Measurements from ENCODE around the gene C12orf50.

Gene C12orf50

GRCh38 chr12:88026196-88026595 lies 3.0 kb downstream of the C12orf50 start:
- Histone ChIP-seq H3K27me3 (ENCODE audit: control insufficient read depth, low read length) (no peaks in the 10 kb centered on the region), H3F3A (ENCODE audit: control insufficient read depth, insufficient read depth) (no peaks in the 10 kb centered on the region), H3K9me3 (ENCODE audit: control insufficient read depth, insufficient read depth, low read length) (no peaks in the 10 kb centered on the region), H4K20me1 (ENCODE audit: control insufficient read depth, insufficient read depth, low read depth, low read length) (no peaks in the 10 kb centered on the region), H3K4me3 (ENCODE audit: low read length) (no peak overlapping the region), H3K9me2 (replicated peaks; ENCODE audit: control insufficient read depth, low read length) (no peaks in the 10 kb centered on the region), H3K36me3 (ENCODE audit: control insufficient read depth, low read length) (no peaks in the 10 kb centered on the region), H3K4me2 (ENCODE audit: low read length) (no peak overlapping the region), H3K4me1 (ENCODE audit: control insufficient read depth, low read length) (no peaks in the 10 kb centered on the region), H3K27ac (ENCODE audit: low read depth, low read length) (no peak overlapping the region), H3K79me2 (ENCODE audit: control insufficient read depth, low read length) (no peaks in the 10 kb centered on the region)
- TF ChIP-seq EZH2phosphoT487 (IDR thresholded peaks at IDR 0.05; ENCODE audit: borderline replicate concordance, low read length) = no peak
- no peak for TF ChIP-seq CTCF (IDR thresholded peaks at IDR 0.05; ENCODE audit: low read depth, low read length, poor library complexity, severe bottlenecking)

- no peaks in the 10 kb centered on the region for H3K27me3 ChIP-seq (ENCODE audit: control insufficient read depth, low read length)
- no peak overlapping the region for H3K27ac ChIP-seq (ENCODE audit: low read depth, low read length)
- no peaks in the 10 kb centered on the region for H3K4me1 ChIP-seq (ENCODE audit: control insufficient read depth, low read length)
- H4K20me1 ChIP-seq (ENCODE audit: control insufficient read depth, insufficient read depth, low read depth, low read length) = no peaks in the 10 kb centered on the region
- no peaks in the 10 kb centered on the region for H3F3A ChIP-seq (ENCODE audit: control insufficient read depth, insufficient read depth)
- no peak overlapping the region for H3K4me3 ChIP-seq (ENCODE audit: low read length)
- no peaks in the 10 kb centered on the region for H3K79me2 ChIP-seq (ENCODE audit: control insufficient read depth, low read length)
- TF ChIP-seq EZH2phosphoT487 (IDR thresholded peaks at IDR 0.05; ENCODE audit: borderline replicate concordance, low read length) (no peak), CTCF (IDR thresholded peaks at IDR 0.05; ENCODE audit: low read depth, low read length, poor library complexity, severe bottlenecking) (no peak)
- no peak overlapping the region for H3K4me2 ChIP-seq (ENCODE audit: low read length)
- H3K9me2 ChIP-seq (replicated peaks; ENCODE audit: control insufficient read depth, low read length) = no peaks in the 10 kb centered on the region
- H3K36me3 ChIP-seq (ENCODE audit: control insufficient read depth, low read length) = no peaks in the 10 kb centered on the region
- peaks cover 11% of the 10 kb centered on the region; the same call in 1 of the 2 replicates for H3K9me3 ChIP-seq (ENCODE audit: control insufficient read depth, insufficient read depth, low read length)
Observed at GRCh38 chr12:88017964-88018363, 11.2 kb downstream of the C12orf50 start.

- no peaks in the 10 kb centered on the region for H3K79me2 ChIP-seq (ENCODE audit: control insufficient read depth, low read length)
- no peaks in the 10 kb centered on the region for H3F3A ChIP-seq (ENCODE audit: control insufficient read depth, insufficient read depth)
- H3K9me3 ChIP-seq (ENCODE audit: control insufficient read depth, insufficient read depth, low read length) = peaks cover 11% of the 10 kb centered on the region; the same call in 1 of the 2 replicates
- H4K20me1 ChIP-seq (ENCODE audit: control insufficient read depth, insufficient read depth, low read depth, low read length) = no peaks in the 10 kb centered on the region
- no peaks in the 10 kb centered on the region for H3K9me2 ChIP-seq (replicated peaks; ENCODE audit: control insufficient read depth, low read length)
- H3K27me3 ChIP-seq (ENCODE audit: control insufficient read depth, low read length) = no peaks in the 10 kb centered on the region
- no peak overlapping the region for H3K4me3 ChIP-seq (ENCODE audit: low read length)
- TF ChIP-seq EZH2phosphoT487 (IDR thresholded peaks at IDR 0.05; ENCODE audit: borderline replicate concordance, low read length) (no peak), CTCF (IDR thresholded peaks at IDR 0.05; ENCODE audit: low read depth, low read length, poor library complexity, severe bottlenecking) (no peak)
- no peaks in the 10 kb centered on the region for H3K36me3 ChIP-seq (ENCODE audit: control insufficient read depth, low read length)
- H3K4me2 ChIP-seq (ENCODE audit: low read length) = no peak overlapping the region
- no peak overlapping the region for H3K27ac ChIP-seq (ENCODE audit: low read depth, low read length)
- no peaks in the 10 kb centered on the region for H3K4me1 ChIP-seq (ENCODE audit: control insufficient read depth, low read length)
Observed at GRCh38 chr12:88015825-88016224, 13.4 kb downstream of the C12orf50 start.

GRCh38 chr12:88011755-88012154 lies 17.4 kb downstream of the C12orf50 start:
- H3K36me3 ChIP-seq (ENCODE audit: control insufficient read depth, low read length) = no peaks in the 10 kb centered on the region
- TF ChIP-seq EZH2phosphoT487 (IDR thresholded peaks at IDR 0.05; ENCODE audit: borderline replicate concordance, low read length) (no peak), CTCF (IDR thresholded peaks at IDR 0.05; ENCODE audit: low read depth, low read length, poor library complexity, severe bottlenecking) (no peak)
- H3K9me2 ChIP-seq (replicated peaks; ENCODE audit: control insufficient read depth, low read length) = no peaks in the 10 kb centered on the region
- H3F3A ChIP-seq (ENCODE audit: control insufficient read depth, insufficient read depth) = no peaks in the 10 kb centered on the region
- no peaks in the 10 kb centered on the region for H4K20me1 ChIP-seq (ENCODE audit: control insufficient read depth, insufficient read depth, low read depth, low read length)
- H3K79me2 ChIP-seq (ENCODE audit: control insufficient read depth, low read length) = no peaks in the 10 kb centered on the region
- H3K4me2 ChIP-seq (ENCODE audit: low read length) = no peak overlapping the region
- H3K4me3 ChIP-seq (ENCODE audit: low read length) = no peak overlapping the region
- H3K4me1 ChIP-seq (ENCODE audit: control insufficient read depth, low read length) = no peaks in the 10 kb centered on the region
- H3K27ac ChIP-seq (ENCODE audit: low read depth, low read length) = no peak overlapping the region
- no peaks in the 10 kb centered on the region for H3K9me3 ChIP-seq (ENCODE audit: control insufficient read depth, insufficient read depth, low read length)
- no peaks in the 10 kb centered on the region for H3K27me3 ChIP-seq (ENCODE audit: control insufficient read depth, low read length)
